Fibroblast of lung (primary cell): ENCODE results near the gene CFAP221. TPM values are rescaled to one million over a fixed set of nuclear protein-coding genes. Genes with fewer than 3 reads are reported as not detected.

ENCODE experiments used
- DNase-seq, 2 donors: peaks; one replicate each; pipeline versions ENCODE4 v3.0.0 to v3.0.0-alpha.2; 2010; ENCODE audit warnings: low read depth in 2 of 2
- H2AFZ ChIP-seq: 2 replicates; pipeline ENCODE4 v1.5.1; 2012; ENCODE audit warnings: low read length, control low read depth, inconsistent platforms
- H3K27ac ChIP-seq: 2 replicates; pipeline ENCODE4 v1.5.1; 2011; ENCODE audit warnings: low read length, control low read depth; ENCODE audit not compliant: insufficient read depth
- H3K27me3 ChIP-seq: 2 replicates; pipeline ENCODE4 v1.5.1; 2011; ENCODE audit warnings: mild to moderate bottlenecking, low read length; ENCODE audit not compliant: control insufficient read depth, insufficient read depth
- H3K36me3 ChIP-seq: 2 replicates; pipeline ENCODE4 v1.5.1; 2011; ENCODE audit warnings: low read length; ENCODE audit not compliant: control insufficient read depth, insufficient read depth
- H3K4me1 ChIP-seq: 2 replicates; pipeline ENCODE4 v1.5.1; 2011; ENCODE audit warnings: low read length; ENCODE audit not compliant: control insufficient read depth, insufficient read depth; ENCODE audit errors: extremely low read depth
- H3K4me2 ChIP-seq: 2 replicates; pipeline ENCODE4 v1.5.1; 2011; ENCODE audit warnings: low read length, control low read depth; ENCODE audit not compliant: insufficient read depth; ENCODE audit errors: extremely low read depth
- H3K4me3 ChIP-seq, 4 experiments: fragments of 200-600 bp in 1 of 4; sonication (generic) in 1 of 4; replicated peaks in 1 of 4; 2 replicates each; pipeline ENCODE4 v1.5.1; 2011 to 2016; ENCODE audit warnings: low read length in 4 of 4, low read depth in 3 of 4, mild to moderate bottlenecking in 3 of 4, control low read depth in 2 of 4, inconsistent platforms in 1 of 4, mixed read lengths in 1 of 4; ENCODE audit not compliant: insufficient read depth in 1 of 4; ENCODE audit errors: control extremely low read depth in 1 of 4
- H3K79me2 ChIP-seq: 2 replicates; pipeline ENCODE4 v1.5.1; 2012; ENCODE audit warnings: mild to moderate bottlenecking, low read length, inconsistent platforms; ENCODE audit not compliant: control insufficient read depth, insufficient read depth
- H3K9ac ChIP-seq: 2 replicates; pipeline ENCODE4 v1.5.1; 2011; ENCODE audit warnings: mild to moderate bottlenecking, low read length, control low read depth; ENCODE audit not compliant: insufficient read depth
- H3K9me3 ChIP-seq: 2 replicates; pipeline ENCODE4 v1.5.1; 2012; ENCODE audit warnings: low read depth, low read length; ENCODE audit not compliant: control insufficient read depth, insufficient read depth
- H4K20me1 ChIP-seq: 2 replicates; pipeline ENCODE4 v1.5.1; 2011; ENCODE audit warnings: low read length; ENCODE audit not compliant: control insufficient read depth, insufficient read depth; ENCODE audit errors: extremely low read depth
- EZH2 ChIP-seq: IDR thresholded peaks from 2 replicates; pipeline ENCODE4 v1.5.1; 2012; ENCODE audit warnings: low read length, control low read depth, mild to moderate bottlenecking; ENCODE audit errors: missing control alignments
- polyA plus RNA-seq, 2 donors: library from polyadenylated mRNA; depleted of rRNA in 1 of 2; stranded (reverse) in 1 of 2; unstranded in 1 of 2; fragments of >200 nt; gene quantifications; 2 replicates each; pipeline ENCODE4 v1.2.1, GENCODE V29; 2011 to 2012; ENCODE audit warnings: missing spikeins in 1 of 2
- total RNA-seq: library from RNA; depleted of rRNA; stranded (reverse); fragments of >200 nt; gene quantifications from 2 replicates; pipeline ENCODE4 v1.2.1, GENCODE V29; 2014
- TF ChIP-seq, protein P1 (sequence below), 2 donors: IDR thresholded peaks in 1 of 2; conservative IDR thresholded peaks in 1 of 2; 1 replicate in 1 of 2; 2 replicates in 1 of 2; pipeline ENCODE4 v1.5.1; 2011 to 2012; ENCODE audit warnings: low read length in 2 of 2, control low read depth in 1 of 2, inconsistent platforms in 1 of 2, low read depth in 1 of 2, mild to moderate bottlenecking in 1 of 2

CFAP221 gene
- total and polyA plus RNA-seq, 2 donors (not counting 1 experiment from before 2014, with no cell fraction given), result 0.07 TPM; not detected in 1

- H3K9ac ChIP-seq, result no peak overlapping the region
- peaks cover 9% of the 10 kb centered on the region for H3K4me1 ChIP-seq
- peak overlapping the region; percentile 39 for H2AFZ ChIP-seq
- peak; percentile 76 to 88 for DNase-seq
- no peaks in the 10 kb centered on the region for H3K79me2 ChIP-seq
- no peaks in the 10 kb centered on the region for H4K20me1 ChIP-seq
- H3K27ac ChIP-seq, result no peak overlapping the region
- peak overlapping the region in 2 of 4 experiments; percentile 16 to 37 for H3K4me3 ChIP-seq
- H3K4me2 ChIP-seq, result peak overlapping the region; percentile 78
- H3K36me3 ChIP-seq, result no peaks in the 10 kb centered on the region
- H3K9me3 ChIP-seq, result no peaks in the 10 kb centered on the region
- TF ChIP-seq, protein P1, sequence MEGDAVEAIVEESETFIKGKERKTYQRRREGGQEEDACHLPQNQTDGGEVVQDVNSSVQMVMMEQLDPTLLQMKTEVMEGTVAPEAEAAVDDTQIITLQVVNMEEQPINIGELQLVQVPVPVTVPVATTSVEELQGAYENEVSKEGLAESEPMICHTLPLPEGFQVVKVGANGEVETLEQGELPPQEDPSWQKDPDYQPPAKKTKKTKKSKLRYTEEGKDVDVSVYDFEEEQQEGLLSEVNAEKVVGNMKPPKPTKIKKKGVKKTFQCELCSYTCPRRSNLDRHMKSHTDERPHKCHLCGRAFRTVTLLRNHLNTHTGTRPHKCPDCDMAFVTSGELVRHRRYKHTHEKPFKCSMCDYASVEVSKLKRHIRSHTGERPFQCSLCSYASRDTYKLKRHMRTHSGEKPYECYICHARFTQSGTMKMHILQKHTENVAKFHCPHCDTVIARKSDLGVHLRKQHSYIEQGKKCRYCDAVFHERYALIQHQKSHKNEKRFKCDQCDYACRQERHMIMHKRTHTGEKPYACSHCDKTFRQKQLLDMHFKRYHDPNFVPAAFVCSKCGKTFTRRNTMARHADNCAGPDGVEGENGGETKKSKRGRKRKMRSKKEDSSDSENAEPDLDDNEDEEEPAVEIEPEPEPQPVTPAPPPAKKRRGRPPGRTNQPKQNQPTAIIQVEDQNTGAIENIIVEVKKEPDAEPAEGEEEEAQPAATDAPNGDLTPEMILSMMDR (conservative IDR thresholded peaks at IDR 0.05 in 1 of 2, IDR thresholded peaks at IDR 0.05 in 1 of 2; ENCODE audit: low read depth in 1 of 2, low read length in 2 of 2), result no peak
- no peak for TF ChIP-seq EZH2
- peaks cover 3% of the 10 kb centered on the region for H3K27me3 ChIP-seq
These were observed 150.7 kb downstream of the CFAP221 start for GRCh38 chr2:119694845-119695521.

- DNase-seq, result no peak
- Histone ChIP-seq H3K4me2 (no peak overlapping the region), H3K4me1 (peaks cover 9% of the 10 kb centered on the region), H3K9me3 (no peaks in the 10 kb centered on the region), H3K27ac (no peak overlapping the region), H3K79me2 (no peaks in the 10 kb centered on the region), H3K4me3 (no peak overlapping the region), H3K36me3 (no peaks in the 10 kb centered on the region), H4K20me1 (no peaks in the 10 kb centered on the region), H3K27me3 (peaks cover 3% of the 10 kb centered on the region), H2AFZ (no peak overlapping the region), H3K9ac (no peak overlapping the region)
- TF ChIP-seq, protein P1 (conservative IDR thresholded peaks at IDR 0.05 in 1 of 2, IDR thresholded peaks at IDR 0.05 in 1 of 2; ENCODE audit: low read depth in 1 of 2, low read length in 2 of 2), result no peak
- no peak for TF ChIP-seq EZH2
These were observed 151.8 kb downstream of the CFAP221 start for GRCh38 chr2:119696005-119696404.

DNA sequence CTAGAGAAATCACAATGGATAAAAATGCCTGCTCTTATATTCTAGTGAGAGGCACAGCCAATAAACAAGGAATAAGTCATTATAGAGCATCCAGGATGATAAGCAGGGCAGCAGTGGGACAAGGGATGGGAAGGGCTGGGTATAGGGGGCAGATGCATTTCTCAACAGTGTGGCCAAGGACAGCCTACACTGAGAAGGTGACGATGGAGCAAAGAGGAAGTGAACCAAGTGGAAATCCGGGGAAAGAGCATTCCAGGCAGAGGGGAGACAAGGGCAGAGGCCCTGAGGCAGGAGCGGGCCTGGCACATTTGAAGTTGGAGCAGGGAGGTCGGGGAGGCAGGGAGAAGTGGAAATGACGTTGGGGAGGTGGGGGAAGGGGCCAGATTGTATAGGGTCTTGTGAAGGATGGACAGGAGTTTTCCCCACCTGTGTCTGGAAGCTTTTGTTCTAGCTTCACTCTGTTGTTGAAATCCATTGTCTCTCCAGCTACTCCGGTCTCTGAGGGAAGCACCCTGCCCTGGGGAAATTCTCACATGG, 152.3 kb downstream of the CFAP221 start:
- Histone ChIP-seq H3K4me2 (no peak overlapping the region), H2AFZ (no peak overlapping the region), H3K9me3 (no peaks in the 10 kb centered on the region), H3K4me3 (no peak overlapping the region), H3K4me1 (peaks cover 9% of the 10 kb centered on the region), H3K79me2 (no peaks in the 10 kb centered on the region), H3K9ac (no peak overlapping the region), H3K36me3 (no peaks in the 10 kb centered on the region), H4K20me1 (no peaks in the 10 kb centered on the region), H3K27ac (no peak overlapping the region), H3K27me3 (peaks cover 3% of the 10 kb centered on the region)
- TF ChIP-seq, protein P1 (conservative IDR thresholded peaks at IDR 0.05 in 1 of 2, IDR thresholded peaks at IDR 0.05 in 1 of 2; ENCODE audit: low read depth in 1 of 2, low read length in 2 of 2), result no peak
- no peak for TF ChIP-seq EZH2
- DNase-seq, result no peak
